Epithelial cell of prostate (primary cell): ENCODE results near the gene ERBB4.
A peak's percentile ranks its signal among the peaks of the same experiment; 100 is the strongest.

ENCODE experiments used
- DNase-seq: peaks from one replicate; pipeline ENCODE4 v3.0.0-alpha.2; 2011; ENCODE audit warnings: low read depth, low spot score
- H3K27ac ChIP-seq: fragments of 450-650 bp; 2 replicates; pipeline ENCODE4 v1.5.1; 2017; ENCODE audit warnings: mild to moderate bottlenecking

Gene ERBB4

DNA sequence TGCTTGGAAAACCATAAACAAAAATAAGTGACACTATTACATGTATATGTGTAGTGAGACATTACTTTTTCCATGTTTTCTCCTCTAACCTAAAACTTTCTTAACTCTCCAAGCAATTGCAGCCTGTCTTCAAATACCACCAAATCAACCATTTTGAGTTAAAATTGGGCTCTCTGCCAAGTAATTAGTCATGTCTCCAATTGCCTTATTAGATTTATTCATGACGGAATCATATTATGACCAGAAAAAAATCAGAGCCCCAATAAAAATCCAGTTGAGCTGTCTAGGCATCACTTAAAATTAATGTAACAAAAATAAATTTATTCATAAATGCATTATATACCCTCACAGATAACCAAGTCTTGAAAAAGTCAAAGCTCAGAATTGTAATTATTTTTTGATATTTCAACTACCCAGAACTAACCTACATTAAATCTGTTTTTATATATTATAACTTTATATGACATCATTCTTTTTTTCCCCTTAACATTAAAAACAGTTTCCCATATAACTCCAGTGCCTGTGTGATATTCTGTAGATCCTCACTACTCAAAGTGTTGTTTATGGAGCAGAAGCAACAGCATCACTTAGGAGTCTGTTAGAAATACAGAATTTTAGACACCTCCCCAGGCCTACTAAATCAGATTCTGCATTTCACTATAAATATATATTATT is 157.0 kb downstream of the ERBB4 start:
- no peak for DNase-seq
- no peak overlapping the region for H3K27ac ChIP-seq

DNA sequence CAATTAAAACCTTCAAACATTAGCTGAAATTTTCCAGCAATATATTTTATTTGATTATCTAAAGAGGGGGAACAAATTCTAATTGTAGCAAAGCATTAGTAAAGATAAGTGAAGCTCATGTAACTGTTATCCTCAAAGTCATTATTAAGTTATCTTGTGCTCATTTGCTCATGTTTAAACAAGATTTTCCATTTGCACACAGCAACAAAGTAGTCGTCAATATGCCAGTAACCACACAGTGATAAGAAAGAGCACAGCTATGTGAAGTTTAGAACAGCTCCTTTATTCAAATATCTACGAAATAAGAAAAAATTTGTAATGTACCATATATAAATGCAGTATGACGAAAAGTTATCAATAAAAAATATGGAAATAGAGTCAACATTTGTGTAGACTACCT is 159.5 kb downstream of the ERBB4 start:
- H3K27ac ChIP-seq: no peak overlapping the region
- no peak for DNase-seq

DNA sequence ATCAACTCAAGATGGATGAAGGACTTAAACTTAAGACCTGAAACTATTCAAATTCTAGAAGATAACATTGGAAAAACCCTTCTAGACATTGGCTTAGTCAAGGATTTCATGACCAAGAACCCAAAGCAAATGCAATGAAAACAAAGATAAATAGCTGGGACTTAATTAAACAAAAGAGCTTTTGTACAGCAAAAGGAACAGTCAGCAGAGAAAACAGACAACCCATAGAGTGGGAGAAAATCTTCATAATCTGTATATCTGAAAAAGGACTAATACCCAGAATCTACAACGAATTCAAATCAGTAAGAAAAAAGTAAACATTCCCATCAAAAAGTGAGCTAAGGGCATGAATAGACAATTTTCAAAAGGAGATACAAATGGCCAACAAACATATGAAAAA is 171.2 kb downstream of the ERBB4 start:
- DNase-seq: no peak
- H3K27ac ChIP-seq: no peak overlapping the region

DNA sequence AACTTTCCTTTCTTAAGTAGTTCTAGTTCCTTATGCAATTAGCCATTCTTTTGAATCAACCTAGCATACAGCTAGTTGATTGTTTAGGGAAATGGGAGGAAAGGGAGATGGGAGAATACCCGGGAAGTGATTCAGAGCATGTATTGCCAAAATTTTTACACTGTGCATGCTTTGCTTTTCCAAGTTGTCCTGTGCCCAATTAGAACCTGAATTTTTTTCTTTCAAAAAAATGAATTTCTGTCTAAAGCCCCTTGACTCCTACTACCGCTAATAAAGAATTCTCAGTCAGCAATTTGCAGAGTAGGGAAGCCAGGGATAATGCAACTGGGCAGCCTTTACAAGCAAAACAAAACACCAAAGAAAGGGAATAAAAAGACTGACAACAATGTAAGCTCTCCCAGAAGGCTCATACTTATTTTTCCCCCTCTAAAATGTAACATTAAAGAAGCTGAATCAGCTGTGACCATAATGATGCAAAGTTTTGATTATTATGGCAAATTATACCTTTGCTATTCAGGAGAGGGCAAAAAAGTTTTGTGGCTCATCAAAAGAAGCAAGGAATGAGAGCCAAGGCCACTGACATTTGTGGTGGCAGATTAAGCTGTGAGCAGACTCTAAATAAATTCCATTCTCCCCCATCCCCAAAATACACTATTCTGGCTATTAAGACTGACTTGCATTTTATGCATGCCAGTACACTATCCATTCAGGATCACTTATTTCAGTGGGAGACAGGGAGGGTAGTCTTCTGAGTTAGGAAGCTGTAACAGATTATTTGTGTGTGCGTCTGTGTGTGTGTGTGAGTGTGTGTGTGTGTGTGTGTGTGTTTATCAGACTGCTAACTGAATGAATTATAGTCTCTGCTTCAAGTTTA is 174.3 kb downstream of the ERBB4 start:
- no peak for DNase-seq
- no peak overlapping the region for H3K27ac ChIP-seq

DNA sequence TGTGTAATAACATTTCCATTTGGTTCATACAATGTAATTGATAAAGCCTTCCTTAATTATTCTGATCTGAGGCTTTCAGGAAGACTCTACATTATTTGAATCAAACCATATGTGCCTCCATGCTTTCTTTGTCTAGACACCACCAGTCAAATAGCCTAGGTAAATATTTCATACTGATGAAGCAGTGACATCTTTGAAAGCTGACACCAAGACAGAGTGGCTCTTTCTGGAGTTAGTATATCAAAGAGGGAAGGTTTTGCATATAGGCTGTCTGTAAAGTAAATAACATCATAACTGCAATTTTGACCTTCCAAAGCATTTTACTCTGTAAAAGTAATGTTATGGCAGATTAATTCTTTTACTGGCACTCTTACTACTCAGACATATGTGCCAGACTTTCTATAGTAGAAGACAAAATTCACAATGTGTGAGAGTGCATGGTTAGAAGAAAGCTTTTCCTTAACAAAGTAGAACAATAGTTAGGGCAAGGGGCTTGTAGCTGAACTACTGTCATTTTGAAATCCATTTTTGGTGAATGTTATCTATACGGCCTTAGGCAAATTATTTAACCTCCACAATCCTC is 177.3 kb downstream of the ERBB4 start:
- no peak for DNase-seq
- H3K27ac ChIP-seq: no peak overlapping the region

DNA sequence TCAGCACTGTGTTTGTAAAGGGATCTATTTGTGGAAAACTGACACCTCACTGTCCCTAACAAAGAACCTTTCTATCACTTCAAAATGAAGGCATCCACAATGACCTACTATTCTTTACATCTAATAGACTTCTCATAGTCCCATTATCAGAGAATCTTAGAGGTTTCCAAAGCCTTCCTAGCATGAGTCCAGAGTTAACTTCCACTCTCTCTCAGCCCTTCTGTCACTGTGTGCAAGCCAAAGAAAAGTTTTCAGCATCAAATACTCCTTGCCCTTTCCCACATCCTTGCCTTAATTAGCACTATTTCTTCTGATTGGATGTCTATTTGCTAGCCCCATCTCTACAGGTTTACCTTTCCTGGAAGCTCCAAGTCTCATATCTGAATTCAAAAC is 178.5 kb downstream of the ERBB4 start:
- DNase-seq: no peak
- no peak overlapping the region for H3K27ac ChIP-seq

DNA sequence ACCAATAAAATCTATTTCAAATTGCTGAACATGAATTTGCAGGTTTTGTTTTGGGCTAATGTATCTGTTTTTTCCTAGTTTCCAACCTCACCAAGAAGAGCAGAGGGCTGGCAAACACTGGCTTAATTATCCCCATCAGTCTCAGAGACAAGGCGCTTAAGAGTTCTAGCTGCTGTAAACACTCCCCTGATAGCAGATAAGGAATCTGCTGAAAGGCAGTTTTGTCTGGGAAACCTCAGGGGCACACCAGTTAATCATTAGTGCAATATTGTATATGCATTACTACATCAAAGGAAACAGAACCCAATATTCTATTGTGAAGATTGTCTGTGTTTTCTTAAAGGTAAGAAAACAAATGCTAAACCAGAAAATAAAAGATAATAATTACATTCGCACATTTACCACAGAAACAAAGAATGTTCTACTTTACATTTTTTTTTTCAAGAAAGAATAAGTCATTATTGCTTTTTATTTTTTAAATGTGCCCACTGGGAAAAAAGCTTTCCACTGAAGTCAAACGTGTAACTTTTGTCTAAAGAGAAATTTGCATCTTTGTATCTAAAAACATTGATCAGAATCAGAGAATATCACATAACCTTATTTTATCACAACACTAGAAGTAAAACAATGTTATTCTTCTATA is 179.1 kb downstream of the ERBB4 start:
- no peak for DNase-seq
- no peak overlapping the region for H3K27ac ChIP-seq

DNA sequence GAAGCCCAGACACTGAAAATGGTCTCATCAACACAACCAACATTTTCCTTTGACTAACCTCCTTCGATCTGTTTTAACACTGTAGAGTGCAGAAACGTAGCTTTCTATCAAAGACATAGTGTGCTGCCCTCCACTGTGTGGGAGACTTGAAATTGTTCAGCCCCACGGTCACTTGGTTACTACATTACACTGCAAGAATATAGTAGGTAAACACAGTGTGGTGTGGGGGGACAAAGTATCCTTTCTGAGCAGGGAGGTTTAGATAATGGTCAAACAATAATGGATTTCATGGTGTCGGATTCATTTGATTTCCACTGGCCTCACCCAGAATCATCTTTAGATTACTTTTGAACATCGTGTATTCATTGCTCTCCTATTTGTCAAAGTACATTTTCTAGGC is 181.0 kb downstream of the ERBB4 start:
- no peak for DNase-seq

DNA sequence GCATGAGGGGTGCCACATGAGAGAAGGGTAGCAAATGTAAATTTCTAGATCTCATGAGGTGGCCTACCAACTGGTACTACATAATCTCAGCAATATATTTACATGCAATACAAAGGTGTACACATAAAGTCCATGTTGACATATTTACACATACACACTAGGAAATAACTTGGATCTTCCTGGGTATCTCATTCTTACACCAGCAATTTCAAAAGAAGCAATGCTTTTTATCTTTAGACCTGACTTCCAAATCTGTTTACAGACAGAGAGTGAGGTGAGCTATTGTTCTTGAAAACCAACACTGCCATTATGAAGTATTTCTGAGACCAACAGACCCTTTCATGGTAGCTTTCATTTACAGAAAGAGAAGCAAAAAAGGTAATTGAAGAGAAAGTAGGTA is 184.2 kb downstream of the ERBB4 start:
- DNase-seq: no peak
- no peak overlapping the region for H3K27ac ChIP-seq

More for the DNA sequence above, 181.0 kb downstream of the ERBB4 start:
- H3K27ac ChIP-seq: no peak overlapping the region

DNA sequence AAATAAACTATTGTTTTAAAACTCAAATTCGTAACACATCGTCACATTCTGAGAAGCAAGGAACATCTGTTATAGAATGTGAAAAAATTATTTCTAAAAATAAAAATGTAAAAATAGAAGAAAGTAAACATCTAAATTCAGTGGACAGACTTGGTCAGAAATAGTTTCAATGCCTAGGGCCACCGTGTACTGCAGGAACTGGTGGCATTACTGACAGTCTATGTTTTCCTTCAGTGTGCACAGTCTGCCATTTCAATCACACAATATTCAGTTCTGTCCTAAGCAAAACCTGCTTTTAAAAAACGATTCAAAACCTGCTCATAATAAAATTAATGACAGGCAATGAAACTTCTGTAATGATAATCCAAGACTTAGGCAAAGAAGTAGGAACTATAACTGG is 190.1 kb downstream of the ERBB4 start:
- H3K27ac ChIP-seq: no peak overlapping the region
- DNase-seq: no peak

DNA sequence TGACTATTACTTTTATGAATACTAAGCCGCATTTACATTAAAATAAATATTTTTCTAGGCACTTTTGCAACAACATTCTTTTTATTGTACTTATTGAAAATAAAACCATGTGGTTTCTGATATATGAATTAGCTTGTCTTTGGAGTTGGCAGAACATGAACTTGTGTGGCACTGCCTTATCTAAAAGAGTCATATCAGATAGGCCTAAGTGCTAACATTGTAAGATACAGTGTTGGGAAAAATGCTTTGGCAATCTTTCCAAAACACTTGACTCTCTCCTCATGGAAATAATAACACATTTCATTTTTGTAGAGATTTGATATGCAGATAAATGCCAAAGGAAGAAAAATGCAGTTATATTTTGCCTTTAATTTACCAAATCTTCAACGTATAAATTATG is 191.7 kb downstream of the ERBB4 start:
- no peak overlapping the region for H3K27ac ChIP-seq
- DNase-seq: no peak

DNA sequence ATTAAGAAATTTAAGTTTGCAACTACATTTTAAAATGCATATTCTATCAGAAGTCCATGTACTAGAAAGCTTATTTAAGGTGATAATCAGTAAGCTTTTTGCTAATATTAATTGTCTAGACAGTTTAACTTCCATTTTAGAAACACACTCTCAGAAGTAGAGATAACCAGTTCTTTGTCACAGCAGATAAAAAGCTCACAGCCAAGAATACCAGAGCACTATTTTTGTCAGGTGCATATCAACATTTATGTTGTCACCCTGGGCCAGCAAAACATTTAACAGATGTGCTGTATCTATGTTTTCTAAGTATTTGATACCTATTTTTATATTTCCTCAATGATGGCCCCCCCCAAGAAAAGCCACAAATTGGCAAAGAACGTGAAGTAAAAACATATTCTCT is 192.6 kb downstream of the ERBB4 start:
- H3K27ac ChIP-seq: no peak overlapping the region
- no peak for DNase-seq

DNA sequence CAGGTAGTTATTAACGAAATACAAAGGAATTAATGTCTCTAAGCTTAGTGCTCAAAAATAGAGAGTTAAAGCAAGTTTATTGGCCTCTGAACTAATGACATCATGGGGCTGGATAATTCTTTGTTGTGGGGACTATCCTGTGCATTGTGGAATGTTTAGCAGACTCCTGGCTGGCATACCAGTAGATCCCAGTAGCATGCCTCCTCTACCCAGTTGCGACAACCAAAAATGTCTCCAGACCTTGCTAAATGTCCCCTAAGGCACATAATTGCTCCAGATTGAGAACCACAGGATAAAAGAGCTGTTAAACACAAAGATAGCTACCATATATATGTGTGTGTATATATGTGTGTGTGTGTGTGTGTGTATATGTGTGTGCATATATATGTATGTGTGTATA is 194.5 kb downstream of the ERBB4 start:
- no peak overlapping the region for H3K27ac ChIP-seq
- DNase-seq: no peak

DNA sequence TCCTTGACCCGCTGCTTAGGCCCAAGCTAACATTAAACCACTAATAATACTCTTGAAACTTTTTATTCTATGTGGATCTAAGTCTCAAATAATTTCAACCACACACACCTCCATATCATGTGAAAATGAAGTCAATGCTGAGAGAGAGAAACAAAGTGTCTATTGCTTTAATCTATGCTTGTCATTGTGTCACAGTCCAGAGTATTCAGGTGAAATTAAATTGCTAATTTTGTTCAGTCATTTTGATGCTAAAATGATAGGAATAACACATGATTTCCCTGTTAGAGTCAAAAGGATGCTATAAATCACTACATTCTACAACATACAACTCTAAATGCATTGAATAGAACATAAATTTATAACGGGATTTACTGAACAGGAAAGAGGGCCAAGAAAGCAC is 195.4 kb downstream of the ERBB4 start:
- no peak for DNase-seq
- H3K27ac ChIP-seq: no peak overlapping the region

DNA sequence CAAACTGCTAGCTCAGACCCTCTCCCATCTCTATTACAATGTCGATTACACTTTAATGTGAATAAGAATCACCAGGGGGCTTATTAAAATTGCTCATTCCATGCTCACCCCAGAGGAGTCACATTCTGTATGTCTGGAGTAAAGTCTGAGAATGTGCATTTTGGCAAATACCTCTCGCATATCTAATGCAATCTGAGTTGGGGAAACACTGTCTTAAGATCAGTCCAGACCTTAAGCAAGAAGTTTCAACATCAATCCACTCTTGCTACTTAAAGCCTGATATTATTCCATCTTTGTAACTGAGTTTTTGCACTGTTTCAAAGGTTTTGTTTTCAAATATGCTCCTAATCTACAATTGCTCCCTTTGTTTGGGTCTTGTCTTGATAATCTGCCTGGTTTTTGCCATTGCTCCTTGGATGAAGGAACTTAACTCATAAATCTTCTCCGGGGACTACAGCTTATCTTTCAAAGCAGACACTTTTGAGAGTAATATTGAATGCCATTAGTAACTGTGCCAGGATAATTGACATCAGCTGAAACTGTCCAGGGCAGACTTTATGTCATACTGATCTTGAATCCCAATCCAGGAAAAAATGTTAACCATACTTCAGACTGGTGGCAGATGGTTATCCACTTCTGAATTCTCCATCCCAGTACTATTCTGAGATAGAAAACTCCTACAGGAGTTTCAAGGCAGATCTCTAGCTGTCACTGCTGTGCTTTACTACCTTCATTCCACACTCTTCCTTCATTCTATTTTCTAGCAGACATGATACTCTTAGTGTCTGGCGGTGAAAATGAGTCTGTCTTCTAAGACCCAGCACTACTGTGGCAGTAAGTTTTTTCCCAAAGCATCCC is 200.9 kb downstream of the ERBB4 start:
- no peak for DNase-seq
- H3K27ac ChIP-seq: no peak overlapping the region

DNA sequence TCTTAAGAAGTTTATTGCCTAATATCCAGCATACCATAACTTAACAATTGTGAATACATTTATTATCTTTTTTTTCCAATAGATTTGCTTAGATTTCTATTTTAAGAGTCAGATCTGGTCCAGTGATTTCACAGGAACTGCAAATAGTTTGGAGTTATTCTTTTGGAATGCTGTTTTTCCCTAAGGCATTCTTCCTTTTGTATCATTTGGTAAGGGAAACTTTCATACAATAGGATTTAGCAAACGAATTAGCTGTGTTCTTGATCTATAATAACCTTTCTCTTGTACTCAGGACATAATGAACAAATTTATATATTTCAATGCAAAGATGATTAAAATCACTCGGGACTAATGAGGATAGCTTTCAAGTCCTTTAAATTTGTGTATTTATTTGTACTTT is 201.6 kb downstream of the ERBB4 start:
- no peak overlapping the region for H3K27ac ChIP-seq
- DNase-seq: no peak

DNA sequence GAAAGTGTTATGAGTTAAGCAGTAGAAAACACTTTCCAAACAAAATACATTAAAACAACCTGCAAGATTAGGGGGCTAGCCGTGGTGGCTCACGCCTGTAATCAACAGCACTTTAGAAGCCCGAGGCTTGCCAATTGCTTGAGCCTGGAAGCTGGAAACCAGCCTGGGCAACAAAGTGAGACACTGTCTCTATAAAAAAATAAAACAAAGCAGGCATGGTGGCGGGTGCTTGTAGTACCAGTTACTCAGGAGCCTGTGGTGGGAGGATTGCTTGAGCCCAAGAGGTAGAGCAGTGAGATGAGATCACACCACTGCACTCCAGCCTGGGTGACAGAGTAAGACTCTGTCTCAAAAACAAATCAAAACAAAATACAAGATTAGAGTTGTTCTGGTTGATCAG is 208.3 kb downstream of the ERBB4 start:
- DNase-seq: peak; percentile 6
- H3K27ac ChIP-seq: no peak overlapping the region

DNA sequence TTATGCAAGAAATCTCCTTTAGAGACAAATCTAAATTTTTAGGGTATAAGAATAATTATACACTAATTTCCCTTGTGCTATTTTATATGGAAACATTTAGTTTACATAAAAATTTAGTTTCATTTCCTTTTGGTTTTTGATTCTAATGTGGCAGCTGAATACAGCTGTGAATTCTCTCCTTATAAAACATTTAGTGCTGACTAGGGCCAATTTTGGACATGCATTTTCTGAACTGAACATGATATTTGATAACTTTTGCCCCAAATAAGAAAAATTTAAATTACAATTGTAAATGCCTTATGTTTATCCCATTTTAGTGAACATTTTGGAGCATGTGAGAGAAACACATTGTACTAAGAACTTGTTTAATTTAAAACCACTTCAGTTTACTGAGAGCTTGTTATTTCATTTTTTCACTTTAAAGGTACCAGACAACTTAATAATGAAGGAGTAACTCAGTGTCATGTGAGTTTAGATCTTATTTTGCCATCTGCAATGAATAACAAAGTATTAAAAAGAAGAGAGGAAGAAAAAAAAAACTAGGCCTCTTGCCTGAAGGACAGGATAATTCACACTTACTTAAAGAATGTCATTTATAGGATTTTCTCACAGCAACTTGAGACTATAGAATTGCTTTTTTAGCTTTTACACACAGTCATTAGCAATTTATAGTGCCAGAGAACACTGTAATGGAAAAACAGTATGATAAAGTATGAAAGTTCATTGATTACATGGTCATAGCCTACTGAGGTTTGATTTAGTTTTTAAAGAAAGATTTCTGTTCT is 209.7 kb downstream of the ERBB4 start:
- H3K27ac ChIP-seq: no peak overlapping the region
- no peak for DNase-seq

DNA sequence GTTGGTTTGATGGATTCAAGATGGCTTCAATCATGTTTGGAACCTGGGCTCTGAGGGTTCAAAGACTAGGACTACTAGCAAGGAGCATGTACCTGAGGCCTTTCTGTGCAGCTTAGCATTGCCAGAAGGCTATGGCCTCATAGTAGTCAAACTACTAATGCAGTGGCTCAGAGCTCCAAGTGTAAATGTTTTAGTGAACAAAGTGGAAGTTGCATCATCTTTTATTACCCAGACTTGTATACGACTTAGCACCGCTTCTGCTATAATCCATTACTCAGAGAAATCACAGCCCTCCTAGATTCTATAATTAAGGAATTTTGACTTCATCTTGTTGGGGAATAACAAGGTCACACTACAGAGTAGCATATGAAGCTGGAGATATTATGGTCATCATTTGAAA is 210.5 kb downstream of the ERBB4 start:
- H3K27ac ChIP-seq: no peak overlapping the region
- DNase-seq: no peak
